NCI-H510A (cell line): ENCODE measurements around the gene SFXN5.
"Not testable (repeated sequence)": the region's sequence is repeated elsewhere in the genome, so short reads cannot be mapped to it uniquely, and the experiment has no call there.

Experiments
- DNase-seq: peaks from one replicate; lab custom pipeline; 2025; lab: John Stamatoyannopoulos, UW

SFXN5 gene

GRCh38 chr2:72921853-72922252 lies 149.7 kb downstream of the SFXN5 start:
- no peak for DNase-seq

GRCh38 chr2:72921088-72921851 lies 150.2 kb downstream of the SFXN5 start:
- DNase-seq: no peak

DNA sequence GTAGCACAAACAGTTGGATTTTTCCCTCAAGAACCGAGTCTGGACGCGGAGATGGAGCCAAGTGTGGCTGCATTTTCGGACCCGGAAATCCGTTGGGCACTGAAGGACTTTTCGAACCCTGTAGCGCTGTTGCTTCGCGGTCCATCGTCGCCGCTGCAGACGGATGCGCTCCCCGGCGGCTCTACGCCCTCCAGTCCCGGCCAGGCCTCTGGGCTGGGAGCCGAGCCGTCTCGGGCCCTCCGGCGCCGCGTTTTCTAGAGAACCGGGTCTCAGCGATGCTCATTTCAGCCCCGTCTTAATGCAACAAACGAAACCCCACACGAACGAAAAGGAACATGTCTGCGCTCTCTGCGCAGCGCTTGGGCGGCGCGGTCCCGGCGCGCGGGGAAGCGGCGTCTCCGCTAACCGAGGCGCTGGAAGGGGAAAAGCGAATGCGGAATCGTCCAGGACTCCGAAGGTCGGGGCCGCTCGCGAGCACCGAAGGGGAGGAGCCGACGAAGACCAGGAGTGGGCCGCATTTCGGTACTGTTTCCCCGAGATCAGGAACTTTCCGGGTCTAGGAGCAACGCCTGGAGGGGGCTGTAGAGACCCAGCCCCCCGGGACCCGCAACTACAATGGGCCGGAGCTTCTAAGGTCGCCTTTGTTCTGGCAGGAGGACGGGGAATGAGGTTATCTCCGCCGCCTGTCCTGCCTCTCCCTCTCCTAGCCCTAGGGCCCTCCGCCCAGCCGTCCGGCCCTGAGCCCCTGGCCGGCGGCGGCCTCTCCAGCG lies 151.0 kb downstream of the SFXN5 start:
- DNase-seq: no peak

GRCh38 chr2:72919414-72920317 lies 151.8 kb downstream of the SFXN5 start:
- no peak for DNase-seq

- DNase-seq: no peak
Measured at GRCh38 chr2:72917877-72918553, 153.5 kb downstream of the SFXN5 start.

- DNase-seq: peak; percentile 80
Measured at GRCh38 chr2:72917138-72917876, 154.2 kb downstream of the SFXN5 start, which contains the start of gene EMX1. TSS of gene EMX1 (plus strand) at chr2:72917519. CDS start at chr2:72917853, 334 bp downstream.

GRCh38 chr2:72916743-72917137 lies 154.8 kb downstream of the SFXN5 start:
- DNase-seq: no peak

- peak; percentile 36 for DNase-seq
Measured at GRCh38 chr2:72915907-72916742, 155.4 kb downstream of the SFXN5 start.

- DNase-seq: no peak
Measured at GRCh38 chr2:72915320-72915906, 156.1 kb downstream of the SFXN5 start.

DNA sequence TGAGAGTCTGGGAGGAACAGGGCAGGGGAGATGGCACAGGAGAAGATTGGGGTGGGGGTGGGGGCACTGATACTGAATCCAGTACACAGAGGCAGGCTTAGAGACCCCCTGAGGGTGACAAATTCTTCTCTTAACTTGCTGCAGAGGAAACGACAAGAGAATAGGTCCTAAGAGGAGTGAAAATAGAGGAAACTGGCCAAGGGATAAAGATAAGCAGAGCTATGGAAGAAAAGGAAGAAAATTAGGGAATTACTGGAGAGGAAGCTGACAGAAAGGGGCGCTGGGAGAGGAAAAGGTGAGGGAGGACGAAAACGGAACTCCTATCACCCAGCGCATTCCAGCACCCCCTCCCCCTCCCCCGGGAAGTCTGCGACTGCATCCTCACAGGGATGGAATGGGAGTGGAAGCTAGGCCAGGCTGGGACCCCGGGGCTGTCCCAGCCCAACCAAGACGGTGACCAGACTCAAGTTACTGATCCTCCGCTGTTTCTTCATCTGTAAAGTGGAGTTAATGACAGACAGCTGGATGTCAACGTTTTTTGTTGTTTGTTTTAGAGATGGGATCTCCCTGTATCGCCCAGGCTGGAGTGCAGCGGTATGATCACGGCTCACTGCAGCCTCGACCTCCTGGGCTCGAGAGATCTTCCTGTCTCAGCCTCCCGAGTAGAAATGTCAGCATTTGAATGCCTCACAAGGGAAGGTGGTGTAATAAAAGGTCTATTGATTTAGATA lies 156.8 kb downstream of the SFXN5 start:
- DNase-seq: no peak

DNA sequence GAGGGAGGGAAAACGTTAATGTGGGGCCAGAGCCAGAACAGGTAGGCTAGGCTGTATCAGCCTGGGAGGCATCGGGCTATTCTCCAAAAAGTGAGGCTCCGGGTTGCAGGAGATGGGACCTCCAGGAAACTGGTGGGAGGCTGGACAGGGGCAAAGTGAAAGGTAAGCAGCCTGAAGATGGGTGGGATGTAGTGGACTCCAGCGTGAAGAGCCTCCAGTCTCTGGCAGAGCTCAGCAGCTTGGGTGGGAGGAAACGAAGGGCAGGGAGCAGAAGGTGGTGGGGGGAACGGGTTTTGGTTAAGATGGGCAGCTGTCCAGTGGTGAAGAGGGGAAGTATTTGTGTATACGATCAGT lies 157.3 kb downstream of the SFXN5 start:
- no peak for DNase-seq

DNA sequence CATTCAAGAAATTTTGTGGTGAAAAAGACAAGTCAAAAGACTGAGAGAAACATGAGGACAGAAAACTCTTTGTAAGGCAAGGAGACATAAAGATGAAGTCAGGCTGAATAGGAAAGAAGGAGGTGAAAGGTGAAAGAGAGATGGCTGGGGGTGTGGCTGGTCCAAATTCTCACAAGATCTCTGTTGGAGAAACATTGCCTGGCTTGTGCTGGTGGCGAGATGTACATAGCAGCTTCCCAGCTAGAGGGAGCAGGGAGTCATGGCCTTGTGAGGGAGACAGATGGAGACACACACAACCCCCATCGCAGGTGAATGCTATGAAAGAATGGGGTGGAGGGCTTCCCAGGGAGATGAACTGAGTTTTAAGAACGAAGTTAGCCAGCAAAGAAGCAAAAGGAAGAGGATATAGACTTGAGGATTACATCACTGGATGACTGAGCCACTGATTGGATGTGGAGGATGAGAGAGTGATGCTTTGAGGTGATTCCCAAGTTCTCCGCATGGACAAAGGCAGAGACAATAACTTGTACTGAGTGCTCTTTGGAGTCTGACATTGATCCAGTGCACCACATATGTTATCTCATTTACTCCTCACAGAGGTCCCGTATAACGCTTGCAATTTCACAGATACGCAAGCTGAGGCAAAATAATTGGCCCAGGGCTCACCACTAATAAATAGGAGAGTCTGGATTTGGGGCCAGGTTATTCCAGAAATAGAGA lies 157.9 kb downstream of the SFXN5 start:
- no peak for DNase-seq

- DNase-seq: no peak
Measured at GRCh38 chr2:72911256-72911655, 160.3 kb downstream of the SFXN5 start.

GRCh38 chr2:72908741-72909140 lies 162.8 kb downstream of the SFXN5 start:
- DNase-seq: no peak

GRCh38 chr2:72907369-72907768 lies 164.1 kb downstream of the SFXN5 start:
- not testable (repeated sequence) for DNase-seq

DNA sequence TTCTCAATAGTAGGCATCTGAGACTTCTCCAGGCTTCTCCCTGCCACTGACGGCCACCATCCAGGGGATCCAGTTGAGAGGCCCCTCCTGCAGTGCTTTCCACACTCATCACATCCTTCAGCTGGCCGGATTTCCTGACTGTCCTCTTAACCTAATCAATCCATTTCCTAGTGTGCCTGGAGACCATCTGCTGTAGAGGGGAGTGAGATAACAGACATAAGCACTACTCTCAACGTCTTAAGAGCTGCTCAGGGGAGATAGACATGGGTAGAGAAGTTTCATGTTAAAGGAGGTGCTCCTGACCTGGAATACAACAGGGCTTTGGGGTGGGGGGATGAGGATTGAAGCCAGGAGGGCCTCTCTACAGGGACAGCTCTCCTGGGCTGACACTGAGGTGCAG lies 170.1 kb downstream of the SFXN5 start:
- DNase-seq: no peak

DNA sequence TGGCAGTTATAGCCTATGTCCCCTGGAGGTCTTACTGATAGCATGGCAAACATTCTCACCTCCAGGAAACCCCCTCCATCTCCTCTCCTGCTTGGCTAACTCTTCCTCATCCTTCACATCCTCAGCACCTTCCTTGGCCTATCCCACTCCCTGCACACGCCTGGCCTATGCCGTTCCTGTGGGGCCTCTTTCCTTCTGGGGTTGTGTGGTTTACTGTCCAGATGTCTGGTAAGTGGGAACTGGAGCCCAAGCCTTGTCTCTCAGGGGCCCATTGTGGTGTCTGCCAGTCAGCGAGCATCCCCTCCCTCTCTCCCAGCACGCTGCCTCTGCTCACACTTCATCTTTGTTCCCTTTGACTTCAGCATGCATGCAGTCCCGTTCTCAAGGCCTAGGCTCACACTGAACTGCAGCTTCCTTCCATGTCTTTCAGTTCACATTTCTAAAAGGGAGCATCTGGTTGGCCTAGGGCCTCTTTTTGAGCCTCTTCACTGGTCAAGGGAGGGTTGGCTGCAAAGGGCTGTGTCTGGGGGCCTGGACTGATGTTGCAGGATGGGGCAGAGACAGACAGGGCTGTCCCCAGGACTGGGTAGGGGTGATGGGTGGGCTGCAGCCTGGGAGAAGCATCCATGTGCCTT lies 171.2 kb downstream of the SFXN5 start:
- DNase-seq: no peak

DNA sequence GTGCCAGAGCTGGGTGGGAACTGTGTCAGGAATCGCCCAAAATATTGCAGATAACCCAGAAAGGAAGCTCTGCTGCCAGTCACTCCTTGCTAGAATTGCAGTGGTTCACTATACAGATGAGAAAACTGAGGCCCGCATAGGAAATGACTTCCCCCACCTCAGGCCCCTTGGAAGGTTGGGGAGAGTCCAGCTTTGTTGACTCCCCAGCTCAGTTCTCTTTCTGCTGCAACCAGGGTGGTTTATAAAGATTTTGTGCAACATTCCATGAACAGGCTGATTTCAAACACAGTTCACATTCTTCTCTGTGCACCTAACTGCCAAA lies 173.0 kb downstream of the SFXN5 start:
- DNase-seq: no peak
